ENCODE results near the gene RAB11FIP3.

GRCh38 chr16:411576-412265 is 13.7 kb upstream of the RAB11FIP3 start:
- TF ChIP-seq CTCF (IDR thresholded peaks at IDR 0.05): no peak
- TF ChIP-seq EP300 (IDR thresholded peaks at IDR 0.05): no peak

All from stomach (tissue), 4 donors.